GM21447 (cell line): ENCODE data around the gene MSMP.
A peak's percentile ranks its signal among the peaks of the same experiment; 100 is the strongest.

Source experiments
- ATAC-seq: cut with Tn5 transposase; IDR thresholded peaks from one replicate; pipeline ENCODE4 v1.9.1; 2021; ENCODE audit not compliant: unreplicated experiment

Gene MSMP

GRCh38 chr9:35754264-35754663 is at the start of gene MSMP:
TSS of gene MSMP (minus strand) at chr9:35754276. CDS start at chr9:35754129, 147 bp downstream.
- no peak for ATAC-seq

- no peak for ATAC-seq
Observed at GRCh38 chr9:35801328-35802128, 47.5 kb upstream of the MSMP start.

- no peak for ATAC-seq
Observed at GRCh38 chr9:35800530-35800929, 46.5 kb upstream of the MSMP start.

GRCh38 chr9:35798658-35799374 is 44.7 kb upstream of the MSMP start:
- ATAC-seq: peak; percentile 52

- ATAC-seq: no peak
Observed at GRCh38 chr9:35797311-35798109, 43.4 kb upstream of the MSMP start.

GRCh38 chr9:35795695-35796094 is 41.6 kb upstream of the MSMP start:
- ATAC-seq: no peak

- no peak for ATAC-seq
Observed at GRCh38 chr9:35793461-35793860, 39.4 kb upstream of the MSMP start.

- ATAC-seq: no peak
Observed at GRCh38 chr9:35792826-35793225, 38.8 kb upstream of the MSMP start.

GRCh38 chr9:35792024-35792813 is 38.1 kb upstream of the MSMP start:
- ATAC-seq: no peak

- no peak for ATAC-seq
Observed at GRCh38 chr9:35791297-35791921, 37.3 kb upstream of the MSMP start, which contains the start of gene NPR2. TSS of gene NPR2 (plus strand) at chr9:35791591. CDS start at chr9:35792409, 818 bp downstream.

GRCh38 chr9:35790385-35791296 is 36.6 kb upstream of the MSMP start:
- no peak for ATAC-seq

- ATAC-seq: no peak
Observed at GRCh38 chr9:35790025-35790384, 35.9 kb upstream of the MSMP start.

- no peak for ATAC-seq
Observed at GRCh38 chr9:35789541-35789940, 35.5 kb upstream of the MSMP start.

- ATAC-seq: no peak
Observed at GRCh38 chr9:35783418-35783817, 29.3 kb upstream of the MSMP start.

GRCh38 chr9:35781066-35781465 is 27.0 kb upstream of the MSMP start:
- no peak for ATAC-seq

GRCh38 chr9:35778496-35778895 is 24.4 kb upstream of the MSMP start:
- ATAC-seq: no peak

- ATAC-seq: no peak
Observed at GRCh38 chr9:35776018-35776417, 21.9 kb upstream of the MSMP start.

- ATAC-seq: no peak
Observed at GRCh38 chr9:35774907-35775635, 21.0 kb upstream of the MSMP start.

GRCh38 chr9:35771943-35772342 is 17.9 kb upstream of the MSMP start:
- no peak for ATAC-seq
